Astrocyte (in vitro differentiated cells and primary cell): ENCODE results near the gene MROH8.

ENCODE experiments used
- EZH2 ChIP-seq: IDR thresholded peaks from 2 replicates; pipeline ENCODE4 v1.6.1; 2012; ENCODE audit warnings: mild to moderate bottlenecking, low read length, inconsistent platforms; ENCODE audit not compliant: insufficient read depth
- TF ChIP-seq, protein P1 (sequence below): IDR thresholded peaks from 2 replicates; pipeline ENCODE4 v1.5.1; 2011; ENCODE audit warnings: low read depth, mild to moderate bottlenecking, inconsistent platforms, low read length, moderate library complexity; ENCODE audit not compliant: insufficient read depth

DNA sequence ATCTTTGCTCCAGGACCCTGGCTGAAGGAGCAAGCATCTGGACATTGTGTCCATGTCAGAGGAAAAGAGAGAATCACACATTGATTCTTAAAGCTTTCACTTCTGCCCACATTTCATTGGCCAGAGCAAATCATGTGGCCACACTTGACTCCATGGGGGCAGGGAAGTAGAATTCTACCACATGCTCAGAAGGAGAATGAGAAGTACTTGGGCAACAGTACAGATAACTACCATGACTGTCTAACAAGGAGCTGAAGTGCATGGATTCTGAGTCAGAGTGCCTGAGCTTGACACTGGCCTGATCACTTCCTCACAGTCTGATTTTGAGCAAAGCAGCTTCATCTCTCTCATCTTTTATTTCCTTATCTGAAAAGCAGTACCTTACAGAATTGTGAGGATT is 43.7 kb upstream of the MROH8 start:
- TF ChIP-seq, protein P1, sequence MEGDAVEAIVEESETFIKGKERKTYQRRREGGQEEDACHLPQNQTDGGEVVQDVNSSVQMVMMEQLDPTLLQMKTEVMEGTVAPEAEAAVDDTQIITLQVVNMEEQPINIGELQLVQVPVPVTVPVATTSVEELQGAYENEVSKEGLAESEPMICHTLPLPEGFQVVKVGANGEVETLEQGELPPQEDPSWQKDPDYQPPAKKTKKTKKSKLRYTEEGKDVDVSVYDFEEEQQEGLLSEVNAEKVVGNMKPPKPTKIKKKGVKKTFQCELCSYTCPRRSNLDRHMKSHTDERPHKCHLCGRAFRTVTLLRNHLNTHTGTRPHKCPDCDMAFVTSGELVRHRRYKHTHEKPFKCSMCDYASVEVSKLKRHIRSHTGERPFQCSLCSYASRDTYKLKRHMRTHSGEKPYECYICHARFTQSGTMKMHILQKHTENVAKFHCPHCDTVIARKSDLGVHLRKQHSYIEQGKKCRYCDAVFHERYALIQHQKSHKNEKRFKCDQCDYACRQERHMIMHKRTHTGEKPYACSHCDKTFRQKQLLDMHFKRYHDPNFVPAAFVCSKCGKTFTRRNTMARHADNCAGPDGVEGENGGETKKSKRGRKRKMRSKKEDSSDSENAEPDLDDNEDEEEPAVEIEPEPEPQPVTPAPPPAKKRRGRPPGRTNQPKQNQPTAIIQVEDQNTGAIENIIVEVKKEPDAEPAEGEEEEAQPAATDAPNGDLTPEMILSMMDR: no peak
- TF ChIP-seq EZH2: no peak
